ENCODE data around the gene TYK2.

TYK2 gene

GRCh38 chr19:10305139-10305806 is 75.1 kb downstream of the TYK2 start:
- DNase-seq, result no peak
